GM13976 (cell line): ENCODE data around the gene TFR2.

Experiments
- DNase-seq: peaks from one replicate; pipeline ENCODE4 v3.0.0; 2012; ENCODE audit warnings: low spot score
- CTCF ChIP-seq: IDR thresholded peaks from 2 replicates; pipeline ENCODE4 v1.5.1; 2012; ENCODE audit warnings: borderline replicate concordance, mild to moderate bottlenecking; ENCODE audit not compliant: insufficient read depth; ENCODE audit errors: extremely low read depth, missing control alignments, control extremely low read depth
- in situ Hi-C: fragments of 300-500 bp; cut with MboI; formaldehyde crosslinking; loops from one replicate; pipeline ENCODE4 v1.12.0; 2022; ENCODE audit warnings: low sequenced_read_pairs, mixed read lengths, inconsistent platforms; ENCODE audit not compliant: unreplicated experiment

TFR2 gene

GRCh38 chr7:100679129-100679926, 38.0 kb upstream of the TFR2 start:
- DNase-seq = no peak
- no peak for TF ChIP-seq CTCF
- in situ Hi-C loops = no loop called here

GRCh38 chr7:100678291-100678984, 37.1 kb upstream of the TFR2 start:
- TF ChIP-seq CTCF = no peak
- DNase-seq = no peak
- in situ Hi-C loops = no loop called here

GRCh38 chr7:100677308-100678267, 36.2 kb upstream of the TFR2 start:
- TF ChIP-seq CTCF = no peak
- in situ Hi-C loops = no loop called here
- no peak for DNase-seq

GRCh38 chr7:100676501-100677306, 35.4 kb upstream of the TFR2 start:
- TF ChIP-seq CTCF = no peak
- in situ Hi-C loops = no loop called here

GRCh38 chr7:100675581-100676350, 34.4 kb upstream of the TFR2 start:
- TF ChIP-seq CTCF = no peak

More at GRCh38 chr7:100676501-100677306, 35.4 kb upstream of the TFR2 start:
- DNase-seq = no peak

GRCh38 chr7:100675105-100675451, 33.7 kb upstream of the TFR2 start:
- DNase-seq = no peak
- in situ Hi-C loops = no loop called here
- no peak for TF ChIP-seq CTCF

More at GRCh38 chr7:100675581-100676350, 34.4 kb upstream of the TFR2 start:
- in situ Hi-C loops = no loop called here
- DNase-seq = peak; percentile 85
